AG04450 (cell line): Measurements from ENCODE around the gene BHMT2. TPM values are rescaled to one million over a fixed set of nuclear protein-coding genes. Genes with fewer than 3 reads are reported as not detected.

ENCODE experiments used
- CTCF ChIA-PET: fragments of 300-600, 350-600 bp; formaldehyde crosslinking; extraction: SDS; loops from one replicate; lab custom pipeline; 2022; ENCODE audit warnings: antibody characterized with exemption, inconsistent platforms; lab: Charles Lee
- POLR2A ChIA-PET: fragments of 350-600 bp; formaldehyde crosslinking; extraction: SDS; loops from one replicate; lab custom pipeline; 2021; ENCODE audit warnings: antibody characterized with exemption, inconsistent platforms; lab: Yijun Ruan, JAX
- DNase-seq: peaks from one replicate; pipeline ENCODE4 v3.0.0-alpha.2; 2011; ENCODE audit warnings: low read depth, low spot score
- H3K27ac ChIP-seq: one replicate; pipeline ENCODE4 v1.5.1; 2012; ENCODE audit warnings: low read depth, low read length, control low read depth
- H3K27me3 ChIP-seq: one replicate; pipeline ENCODE4 v1.6.0; 2012; ENCODE audit warnings: low read length; ENCODE audit not compliant: control insufficient read depth, insufficient read depth
- H3K4me3 ChIP-seq: 2 replicates; pipeline ENCODE4 v1.5.1; 2011; ENCODE audit warnings: mild to moderate bottlenecking, low read depth, low read length, control low read depth
- H3K9me3 ChIP-seq: 2 replicates; pipeline ENCODE4 v1.5.1; 2012; ENCODE audit warnings: low read length; ENCODE audit not compliant: control insufficient read depth, insufficient read depth
- polyA minus RNA-seq: library from RNA; depleted of rRNA, polyadenylated mRNA; stranded (reverse); fragments of >200 nt; gene quantifications from 2 replicates; pipeline ENCODE4 v1.2.3, GENCODE V29; 2011; rRNA and poly(A)+ RNA removed
- polyA plus RNA-seq: library from polyadenylated mRNA; depleted of rRNA; stranded (reverse); fragments of >200 nt; gene quantifications from 2 replicates; pipeline ENCODE4 v1.2.3, GENCODE V29; 2011; rRNA removed
- TF ChIP-seq, protein P1 (sequence below): IDR thresholded peaks from 2 replicates; pipeline ENCODE4 v1.5.1; 2011; ENCODE audit warnings: low read depth, low read length, control low read depth, inconsistent platforms

Gene BHMT2, protein sequence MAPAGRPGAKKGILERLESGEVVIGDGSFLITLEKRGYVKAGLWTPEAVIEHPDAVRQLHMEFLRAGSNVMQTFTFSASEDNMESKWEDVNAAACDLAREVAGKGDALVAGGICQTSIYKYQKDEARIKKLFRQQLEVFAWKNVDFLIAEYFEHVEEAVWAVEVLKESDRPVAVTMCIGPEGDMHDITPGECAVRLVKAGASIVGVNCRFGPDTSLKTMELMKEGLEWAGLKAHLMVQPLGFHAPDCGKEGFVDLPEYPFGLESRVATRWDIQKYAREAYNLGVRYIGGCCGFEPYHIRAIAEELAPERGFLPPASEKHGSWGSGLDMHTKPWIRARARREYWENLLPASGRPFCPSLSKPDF
- polyA plus RNA-seq (8.9 and 9.6 TPM in 2 replicates), polyA minus RNA-seq (5.3 and 7.2 TPM in 2 replicates)

DNA sequence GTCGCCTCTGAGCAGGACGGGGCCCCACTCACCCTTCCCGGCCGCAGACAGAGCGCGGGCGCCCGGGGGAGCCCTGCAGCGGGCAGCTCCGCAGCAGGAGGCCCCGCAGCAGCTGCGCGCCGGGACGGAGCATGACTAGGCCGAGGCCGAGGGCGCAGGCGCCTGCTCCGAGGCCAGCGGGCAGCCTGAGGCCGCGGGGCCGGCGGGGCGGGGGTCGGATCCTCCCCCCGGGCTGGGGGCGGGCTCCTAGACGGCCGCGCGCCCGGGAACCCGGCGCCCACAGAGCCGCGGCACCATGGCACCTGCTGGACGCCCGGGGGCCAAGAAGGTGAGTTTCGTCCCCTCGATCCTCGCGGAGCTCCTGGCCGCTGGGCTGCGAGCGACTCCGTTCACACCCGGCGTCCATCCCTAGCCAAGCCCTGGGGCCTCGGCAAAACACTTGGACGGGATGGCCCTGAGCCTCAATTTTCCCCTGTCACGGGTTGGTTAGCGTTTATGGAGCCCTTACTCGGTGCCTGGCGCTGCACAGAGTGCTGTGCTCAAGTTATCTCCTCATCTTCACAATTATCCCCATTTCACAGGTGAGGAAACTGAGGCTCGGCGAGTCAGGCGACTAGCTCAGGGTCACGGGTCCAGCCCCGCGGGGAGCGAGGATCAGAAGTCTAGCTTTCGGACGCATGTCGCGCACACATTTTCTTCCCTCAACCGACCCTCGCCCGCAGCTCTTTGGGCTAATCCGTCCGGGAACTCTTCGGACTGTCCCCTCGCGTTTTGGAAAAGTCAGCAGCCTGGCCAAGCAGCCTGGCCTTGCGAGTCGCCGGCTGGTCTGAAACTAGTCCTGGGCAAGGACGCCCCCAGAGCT, at the start of gene BHMT2, which contains the start of gene DMGDH:
Gene BHMT2, plus strand, starts transcription at position 280 of the 862 bp plus-strand sequence. Its CDS starts 16 bp downstream, at position 296.
Gene DMGDH, minus strand, starts transcription at position 187 of the 862 bp plus-strand sequence. Its CDS starts 54 bp downstream, at position 133.
- POLR2A ChIA-PET = no interaction called here
- Histone ChIP-seq H3K9me3 (peaks cover 12% of the 10 kb centered on the region), H3K27ac (peak within 1 kb of the TSS; percentile 52), H3K4me3 (peak within 1 kb of the TSS; percentile 46), H3K27me3 (no peaks in the 10 kb centered on the region)
- CTCF ChIA-PET = interaction anchor here (1.1 to 2.2 kb wide), 2 partner anchors 45 to 64 kb away, joined by 7 to 17 read pairs; no protein-coding TSS in a partner anchor
- TF ChIP-seq, protein P1, sequence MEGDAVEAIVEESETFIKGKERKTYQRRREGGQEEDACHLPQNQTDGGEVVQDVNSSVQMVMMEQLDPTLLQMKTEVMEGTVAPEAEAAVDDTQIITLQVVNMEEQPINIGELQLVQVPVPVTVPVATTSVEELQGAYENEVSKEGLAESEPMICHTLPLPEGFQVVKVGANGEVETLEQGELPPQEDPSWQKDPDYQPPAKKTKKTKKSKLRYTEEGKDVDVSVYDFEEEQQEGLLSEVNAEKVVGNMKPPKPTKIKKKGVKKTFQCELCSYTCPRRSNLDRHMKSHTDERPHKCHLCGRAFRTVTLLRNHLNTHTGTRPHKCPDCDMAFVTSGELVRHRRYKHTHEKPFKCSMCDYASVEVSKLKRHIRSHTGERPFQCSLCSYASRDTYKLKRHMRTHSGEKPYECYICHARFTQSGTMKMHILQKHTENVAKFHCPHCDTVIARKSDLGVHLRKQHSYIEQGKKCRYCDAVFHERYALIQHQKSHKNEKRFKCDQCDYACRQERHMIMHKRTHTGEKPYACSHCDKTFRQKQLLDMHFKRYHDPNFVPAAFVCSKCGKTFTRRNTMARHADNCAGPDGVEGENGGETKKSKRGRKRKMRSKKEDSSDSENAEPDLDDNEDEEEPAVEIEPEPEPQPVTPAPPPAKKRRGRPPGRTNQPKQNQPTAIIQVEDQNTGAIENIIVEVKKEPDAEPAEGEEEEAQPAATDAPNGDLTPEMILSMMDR = no peak
- DNase-seq = no peak

DNA sequence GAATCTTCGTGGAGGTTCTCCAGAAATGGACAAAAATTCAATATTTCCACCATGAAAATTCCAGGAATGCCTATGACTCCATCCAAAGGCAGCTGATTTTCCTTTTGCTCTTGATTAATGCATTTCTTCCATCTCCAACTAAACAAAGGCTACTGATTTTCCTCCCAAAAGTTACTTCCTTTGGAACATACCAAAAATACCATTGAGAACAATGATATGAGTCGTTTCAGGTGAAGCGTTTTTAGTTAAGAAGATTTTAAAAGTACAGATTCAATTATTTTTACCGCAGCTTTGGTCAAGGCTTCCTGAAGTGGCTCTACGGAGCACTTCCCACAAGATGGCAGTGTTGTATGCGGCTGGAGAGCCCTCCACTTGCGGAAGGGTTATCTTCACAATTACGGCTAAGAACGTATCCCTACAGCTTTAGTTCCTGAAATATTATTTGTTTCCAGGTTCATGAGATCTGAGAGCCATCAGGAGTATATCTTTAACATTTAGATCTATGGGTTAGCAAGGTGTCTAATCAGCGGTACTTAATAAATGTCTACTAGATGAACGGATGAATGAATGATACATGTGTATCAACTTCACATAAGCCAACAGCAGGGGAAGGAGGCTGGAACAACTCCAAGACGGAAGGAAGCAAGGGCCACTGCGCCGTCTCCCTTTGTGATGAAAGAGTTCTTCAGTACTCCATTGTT, 48.6 kb upstream of the BHMT2 start:
- TF ChIP-seq, protein P1 = peak; percentile 90
- H3K9me3 ChIP-seq = no peaks in the 10 kb centered on the region
- DNase-seq = peak; percentile 43
- ChIA-PET POLR2A (interaction anchor here (0.6 kb wide), 2 partner anchors 52 to 470 kb away, joined by 3 to 5 read pairs; no protein-coding TSS in a partner anchor), CTCF (interaction anchor here (0.6 to 16.3 kb wide), 37 partner anchors 9 to 1594 kb away, joined by 3 to 920 read pairs (median 4); partner anchors contain the start of genes HOMER1 and JMY)
- peak overlapping the region; percentile 15; the same call in 1 of the 2 replicates for H3K4me3 ChIP-seq
- no peak overlapping the region for H3K27ac ChIP-seq
- H3K27me3 ChIP-seq = no peaks in the 10 kb centered on the region

DNA sequence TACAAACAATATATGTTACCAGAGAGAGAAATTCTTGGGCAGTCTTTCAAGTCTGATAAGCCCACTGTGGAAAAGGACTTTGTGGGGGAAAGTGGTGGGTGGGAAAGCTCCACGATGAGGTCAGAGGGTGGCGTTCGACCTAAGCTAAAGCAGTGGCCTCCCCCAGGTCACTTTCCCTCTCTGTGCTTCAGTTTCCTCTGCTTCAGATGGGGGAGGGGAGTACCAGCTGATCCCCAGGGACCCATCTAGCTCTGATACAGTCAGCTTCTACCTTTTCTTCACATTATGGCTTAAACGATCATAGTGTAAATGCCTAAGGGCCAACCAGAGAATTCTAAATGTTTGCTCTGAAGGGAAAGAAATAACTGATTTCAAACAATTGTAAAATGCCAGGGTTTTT, 47.8 kb upstream of the BHMT2 start:
- H3K27ac ChIP-seq = no peak overlapping the region
- H3K4me3 ChIP-seq = no peak overlapping the region
- DNase-seq = no peak
- TF ChIP-seq, protein P1 = no peak
- H3K27me3 ChIP-seq = no peaks in the 10 kb centered on the region
- H3K9me3 ChIP-seq = no peaks in the 10 kb centered on the region
- CTCF ChIA-PET = interaction anchor here (1.1 to 16.3 kb wide), 16 partner anchors 11 to 554 kb away, joined by 3 to 920 read pairs (median 8); partner anchors contain the start of gene JMY
- POLR2A ChIA-PET = no interaction called here

DNA sequence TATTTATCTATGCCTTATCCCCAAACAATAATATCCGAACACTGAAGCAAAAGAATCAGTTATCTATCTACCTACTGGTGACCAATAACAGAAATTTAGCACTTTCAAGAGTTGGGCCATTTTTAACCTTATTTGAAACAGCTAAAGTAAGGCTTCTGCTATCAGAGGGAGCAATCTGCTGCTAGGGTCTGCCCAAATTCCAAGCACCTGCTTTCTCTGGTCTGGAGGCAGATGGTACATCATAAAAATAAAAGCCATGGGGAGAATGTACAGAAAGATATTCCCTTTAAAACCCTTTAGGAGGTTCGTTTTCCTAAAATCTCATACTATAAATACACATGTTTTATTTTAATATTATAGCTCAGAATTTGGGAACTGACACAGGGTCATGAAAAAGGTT, 46.8 kb upstream of the BHMT2 start:
- Histone ChIP-seq H3K4me3 (no peak overlapping the region), H3K9me3 (no peaks in the 10 kb centered on the region), H3K27me3 (peaks cover 4% of the 10 kb centered on the region), H3K27ac (no peak overlapping the region)
- TF ChIP-seq, protein P1 = no peak
- POLR2A ChIA-PET = no interaction called here
- DNase-seq = no peak
- CTCF ChIA-PET = interaction anchor here (0.8 to 16.3 kb wide), 18 partner anchors 12 to 1061 kb away, joined by 3 to 920 read pairs (median 4); partner anchors contain the start of gene JMY
